Measurements from ENCODE around the gene XCL1. TPM values are rescaled to one million over a fixed set of nuclear protein-coding genes. Genes with fewer than 3 reads are reported as not detected.

XCL1 gene
- total RNA-seq, 1 donor from 2014 or later, result not detected

DNA sequence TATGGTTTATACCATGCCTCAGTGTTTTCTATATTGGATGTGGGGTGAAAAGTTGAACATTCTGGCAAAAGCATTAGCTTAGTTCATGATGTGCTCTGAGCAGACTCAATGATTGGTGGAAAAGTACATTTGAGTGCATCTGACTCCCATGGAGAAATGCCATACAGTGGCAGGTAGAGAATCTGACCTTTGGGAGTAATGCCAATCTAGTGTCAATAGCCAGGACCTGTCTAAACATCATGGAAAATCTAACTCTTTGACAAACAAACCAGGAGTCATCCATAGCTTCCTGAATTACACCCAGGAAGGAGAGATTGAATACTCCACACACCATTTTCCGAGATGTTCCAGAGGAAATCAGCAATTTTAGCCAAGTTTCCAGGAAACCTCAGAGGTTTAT lies 51.0 kb downstream of the XCL1 start:
- TF ChIP-seq, protein P1, sequence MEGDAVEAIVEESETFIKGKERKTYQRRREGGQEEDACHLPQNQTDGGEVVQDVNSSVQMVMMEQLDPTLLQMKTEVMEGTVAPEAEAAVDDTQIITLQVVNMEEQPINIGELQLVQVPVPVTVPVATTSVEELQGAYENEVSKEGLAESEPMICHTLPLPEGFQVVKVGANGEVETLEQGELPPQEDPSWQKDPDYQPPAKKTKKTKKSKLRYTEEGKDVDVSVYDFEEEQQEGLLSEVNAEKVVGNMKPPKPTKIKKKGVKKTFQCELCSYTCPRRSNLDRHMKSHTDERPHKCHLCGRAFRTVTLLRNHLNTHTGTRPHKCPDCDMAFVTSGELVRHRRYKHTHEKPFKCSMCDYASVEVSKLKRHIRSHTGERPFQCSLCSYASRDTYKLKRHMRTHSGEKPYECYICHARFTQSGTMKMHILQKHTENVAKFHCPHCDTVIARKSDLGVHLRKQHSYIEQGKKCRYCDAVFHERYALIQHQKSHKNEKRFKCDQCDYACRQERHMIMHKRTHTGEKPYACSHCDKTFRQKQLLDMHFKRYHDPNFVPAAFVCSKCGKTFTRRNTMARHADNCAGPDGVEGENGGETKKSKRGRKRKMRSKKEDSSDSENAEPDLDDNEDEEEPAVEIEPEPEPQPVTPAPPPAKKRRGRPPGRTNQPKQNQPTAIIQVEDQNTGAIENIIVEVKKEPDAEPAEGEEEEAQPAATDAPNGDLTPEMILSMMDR (conservative IDR thresholded peaks at IDR 0.05), result no peak
- Mint-ChIP-seq H3K9me3 (no peaks in the 10 kb centered on the region), H3K4me1 (ENCODE audit: unreplicated experiment) (no peaks in the 10 kb centered on the region), H3K4me3 (no peak overlapping the region), H3K27ac (no peak overlapping the region), H3K27me3 (peaks cover 3% of the 10 kb centered on the region), H3K36me3 (no peaks in the 10 kb centered on the region)
- DNase-seq (ENCODE audit: extremely low spot score, unreplicated experiment), result no peak

DNA sequence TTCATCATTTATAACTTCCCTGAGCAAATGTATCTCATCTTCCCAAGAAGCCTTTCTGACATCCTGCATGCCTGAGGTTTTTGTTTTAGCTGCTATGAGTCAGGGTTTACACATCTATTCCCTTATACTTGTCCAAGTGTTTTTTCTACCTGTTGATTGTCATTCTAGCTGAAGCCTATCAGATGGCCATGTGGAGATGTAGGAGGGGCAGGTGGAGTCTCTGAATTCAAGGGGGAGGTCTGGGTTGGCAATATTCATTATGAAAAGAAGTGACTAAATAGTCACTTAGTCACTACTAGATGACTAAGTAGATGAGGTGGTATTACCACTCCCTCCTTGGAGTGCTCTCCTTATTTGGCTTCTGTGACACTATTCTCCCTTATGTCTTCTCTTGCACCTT lies 52.4 kb downstream of the XCL1 start:
- no peak for DNase-seq (ENCODE audit: extremely low spot score, unreplicated experiment)
- H3K4me1 Mint-ChIP-seq (ENCODE audit: unreplicated experiment), result no peaks in the 10 kb centered on the region
- TF ChIP-seq, protein P1 (conservative IDR thresholded peaks at IDR 0.05), result no peak
- H3K4me3 Mint-ChIP-seq, result no peak overlapping the region
- no peaks in the 10 kb centered on the region for H3K9me3 Mint-ChIP-seq
- H3K27me3 Mint-ChIP-seq, result peaks cover 3% of the 10 kb centered on the region
- no peaks in the 10 kb centered on the region for H3K36me3 Mint-ChIP-seq
- no peak overlapping the region for H3K27ac Mint-ChIP-seq

DNA sequence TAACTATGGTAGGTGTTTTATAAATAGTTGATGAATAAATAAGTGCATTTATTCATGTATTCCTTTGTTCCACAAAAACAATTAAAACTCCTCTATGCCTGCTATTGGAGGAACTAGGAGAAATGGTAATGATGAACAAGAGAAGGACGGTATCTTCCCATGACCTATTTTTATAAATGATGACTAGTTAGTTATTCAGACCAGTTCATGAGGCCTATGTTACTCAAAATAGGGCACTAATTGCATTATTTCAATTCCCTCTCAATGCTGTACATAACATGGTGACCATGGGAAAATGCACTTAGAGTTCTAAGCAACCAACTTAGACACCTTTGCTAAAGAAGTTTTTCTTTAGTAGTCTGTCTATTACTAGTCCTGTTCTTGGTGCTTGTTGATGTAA lies 53.1 kb downstream of the XCL1 start:
- DNase-seq (ENCODE audit: extremely low spot score, unreplicated experiment), result no peak
- Mint-ChIP-seq H3K4me1 (ENCODE audit: unreplicated experiment) (no peaks in the 10 kb centered on the region), H3K4me3 (no peak overlapping the region), H3K36me3 (no peaks in the 10 kb centered on the region), H3K9me3 (no peaks in the 10 kb centered on the region), H3K27ac (no peak overlapping the region), H3K27me3 (peaks cover 3% of the 10 kb centered on the region)
- TF ChIP-seq, protein P1 (conservative IDR thresholded peaks at IDR 0.05), result no peak

Other genes starting within 250 kb of the XCL1 start
- not detected in 2 replicates for gene XCL2, start 32.6 kb upstream of the XCL1 start, total RNA-seq (ENCODE audit: low replicate concordance)
- gene DPT, start 152.6 kb downstream of the XCL1 start, total RNA-seq (ENCODE audit: low replicate concordance), result 0.22 TPM in 1 of 2 replicates, not detected in the other

All from type B pancreatic cell (in vitro differentiated cells).